NCI-H2227 (cell line): Measurements from ENCODE around the gene TEAD1.

ENCODE experiments used
- DNase-seq: peaks from one replicate; lab custom pipeline; 2025; ENCODE audit not compliant: unreplicated experiment; lab: John Stamatoyannopoulos, UW

Gene TEAD1

GRCh38 chr11:12806113-12806512, 131.9 kb downstream of the TEAD1 start:
- no peak for DNase-seq

- DNase-seq: no peak
These were observed 133.4 kb downstream of the TEAD1 start for GRCh38 chr11:12807621-12808020.

- no peak for DNase-seq
These were observed 134.3 kb downstream of the TEAD1 start for GRCh38 chr11:12808519-12808918.

GRCh38 chr11:12809364-12809763, 135.1 kb downstream of the TEAD1 start:
- DNase-seq: no peak

GRCh38 chr11:12809864-12810567, 135.8 kb downstream of the TEAD1 start:
- no peak for DNase-seq

- DNase-seq: no peak
These were observed 136.3 kb downstream of the TEAD1 start for GRCh38 chr11:12810568-12810894.

GRCh38 chr11:12811861-12812260, 137.6 kb downstream of the TEAD1 start:
- peak; percentile 16 for DNase-seq

GRCh38 chr11:12812849-12813248, 138.6 kb downstream of the TEAD1 start:
- no peak for DNase-seq

- DNase-seq: no peak
These were observed 139.4 kb downstream of the TEAD1 start for GRCh38 chr11:12813371-12814225.

GRCh38 chr11:12815129-12815480, 140.9 kb downstream of the TEAD1 start:
- DNase-seq: no peak

- DNase-seq: peak; percentile 43
These were observed 141.8 kb downstream of the TEAD1 start for GRCh38 chr11:12815931-12816494.

GRCh38 chr11:12817681-12818332, 143.6 kb downstream of the TEAD1 start:
- no peak for DNase-seq

GRCh38 chr11:12818333-12819015, 144.3 kb downstream of the TEAD1 start:
- no peak for DNase-seq

GRCh38 chr11:12822392-12823022, 148.3 kb downstream of the TEAD1 start:
- DNase-seq: peak; percentile 23

- no peak for DNase-seq
These were observed 150.2 kb downstream of the TEAD1 start for GRCh38 chr11:12824281-12825041.

GRCh38 chr11:12826441-12826840, 152.2 kb downstream of the TEAD1 start:
- no peak for DNase-seq

GRCh38 chr11:12827369-12827768, 153.1 kb downstream of the TEAD1 start:
- DNase-seq: no peak

- peak; percentile 64 for DNase-seq
These were observed 153.9 kb downstream of the TEAD1 start for GRCh38 chr11:12827929-12828812.

GRCh38 chr11:12829131-12829530, 154.9 kb downstream of the TEAD1 start:
- DNase-seq: no peak
